HUES48 (cell line): ENCODE measurements around the gene MRPS2.
"Not testable (repeated sequence)": the region's sequence is repeated elsewhere in the genome, so short reads cannot be mapped to it uniquely, and the experiment has no call there.

ENCODE experiments used
- H3K27ac ChIP-seq: one replicate; pipeline ENCODE4 v1.7.0; 2013; ENCODE audit warnings: low read depth, low read length, inconsistent platforms
- H3K27me3 ChIP-seq: 2 replicates; pipeline ENCODE4 v1.6.1; 2013; ENCODE audit warnings: mild to moderate bottlenecking, low read length; ENCODE audit not compliant: control insufficient read depth, insufficient read depth
- H3K36me3 ChIP-seq: 2 replicates; pipeline ENCODE4 v1.6.1; 2013; ENCODE audit warnings: low read length; ENCODE audit not compliant: control insufficient read depth, insufficient read depth
- H3K4me1 ChIP-seq: 2 replicates; pipeline ENCODE4 v1.6.1; 2013; ENCODE audit warnings: mild to moderate bottlenecking, low read length; ENCODE audit not compliant: control insufficient read depth, insufficient read depth
- H3K4me3 ChIP-seq: 2 replicates; pipeline ENCODE4 v1.5.1; 2013; ENCODE audit warnings: mild to moderate bottlenecking, low read depth, low read length
- H3K9ac ChIP-seq: 2 replicates; pipeline ENCODE4 v1.6.1; 2013; ENCODE audit warnings: mild to moderate bottlenecking, low read depth, low read length, moderate library complexity
- H3K9me3 ChIP-seq: 2 replicates; pipeline ENCODE4 v1.6.1; 2013; ENCODE audit warnings: low read length; ENCODE audit not compliant: control insufficient read depth, insufficient read depth

The MRPS2 gene

DNA sequence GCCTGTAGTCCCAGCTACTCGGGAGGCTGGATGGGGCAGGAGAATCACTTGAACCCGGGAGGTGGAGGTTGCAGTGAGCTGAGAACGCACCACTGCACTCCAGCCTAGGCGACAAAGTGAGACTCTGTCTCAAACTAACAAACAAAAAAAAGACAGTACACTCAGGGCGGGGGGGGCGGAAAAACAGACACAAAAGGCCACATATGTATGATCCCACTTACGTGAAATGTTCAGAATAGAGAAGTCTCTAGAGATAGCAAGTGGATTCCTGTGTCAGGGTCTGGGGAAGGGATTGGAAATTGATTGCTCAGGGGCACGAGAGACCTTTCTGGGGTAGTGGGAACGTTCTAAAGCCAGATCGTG lies 11.7 kb downstream of the MRPS2 start:
- H3K36me3 ChIP-seq: no peaks in the 10 kb centered on the region
- H3K27ac ChIP-seq: no peak overlapping the region
- no peak overlapping the region for H3K4me3 ChIP-seq
- no peaks in the 10 kb centered on the region for H3K4me1 ChIP-seq
- no peaks in the 10 kb centered on the region for H3K27me3 ChIP-seq
- H3K9me3 ChIP-seq: no peaks in the 10 kb centered on the region
- no peak overlapping the region for H3K9ac ChIP-seq

DNA sequence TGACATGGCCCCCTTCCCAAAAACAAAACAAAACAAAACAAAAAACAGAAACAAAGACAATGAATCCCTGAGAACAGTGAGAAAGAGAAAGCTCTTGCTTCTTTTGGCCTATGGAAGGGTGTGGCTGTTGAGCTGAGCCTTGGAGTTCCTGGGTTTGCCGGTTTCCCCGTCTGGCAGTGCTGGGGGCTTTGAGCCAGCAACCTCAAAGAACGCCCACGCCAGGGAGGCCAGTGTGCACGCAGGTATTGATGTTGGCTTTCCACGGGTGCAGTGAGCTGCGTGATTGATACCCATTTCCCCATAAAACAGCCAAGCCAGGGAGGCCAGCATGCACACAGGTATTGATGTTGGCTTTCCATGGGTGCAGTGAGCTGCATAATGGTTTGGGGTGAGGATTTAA lies 12.4 kb downstream of the MRPS2 start:
- Histone ChIP-seq H3K27me3 (no peaks in the 10 kb centered on the region), H3K9me3 (no peaks in the 10 kb centered on the region), H3K27ac (no peak overlapping the region), H3K9ac (no peak overlapping the region), H3K4me3 (no peak overlapping the region), H3K4me1 (no peaks in the 10 kb centered on the region), H3K36me3 (no peaks in the 10 kb centered on the region)

DNA sequence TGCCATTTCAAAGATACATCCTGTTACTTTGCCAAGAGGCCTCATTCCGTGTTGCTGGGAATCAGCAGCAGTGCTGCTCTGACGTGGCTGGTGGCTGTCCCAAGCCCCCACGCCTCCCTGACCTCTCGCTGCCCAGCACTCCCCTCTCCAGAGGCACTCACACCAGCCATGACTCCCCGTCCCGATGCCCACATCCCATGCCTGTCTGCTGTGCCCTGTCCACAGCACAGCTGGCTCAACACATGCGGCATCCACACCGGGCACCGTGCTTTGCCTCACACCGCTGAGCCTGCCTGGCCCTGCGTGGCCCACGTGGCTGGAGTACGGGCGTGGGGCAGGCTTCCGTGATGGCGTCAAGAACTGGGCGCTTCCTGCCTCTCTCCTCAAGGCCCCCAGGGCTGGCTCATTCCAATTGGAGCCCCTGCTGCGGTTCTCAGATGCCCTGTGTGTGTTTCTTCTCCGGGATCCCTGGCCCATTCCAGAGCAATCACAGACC lies 12.9 kb downstream of the MRPS2 start:
- no peaks in the 10 kb centered on the region for H3K36me3 ChIP-seq
- no peaks in the 10 kb centered on the region for H3K27me3 ChIP-seq
- H3K9me3 ChIP-seq: no peaks in the 10 kb centered on the region
- H3K27ac ChIP-seq: no peak overlapping the region
- H3K4me1 ChIP-seq: no peaks in the 10 kb centered on the region
- H3K9ac ChIP-seq: no peak overlapping the region
- no peak overlapping the region for H3K4me3 ChIP-seq

DNA sequence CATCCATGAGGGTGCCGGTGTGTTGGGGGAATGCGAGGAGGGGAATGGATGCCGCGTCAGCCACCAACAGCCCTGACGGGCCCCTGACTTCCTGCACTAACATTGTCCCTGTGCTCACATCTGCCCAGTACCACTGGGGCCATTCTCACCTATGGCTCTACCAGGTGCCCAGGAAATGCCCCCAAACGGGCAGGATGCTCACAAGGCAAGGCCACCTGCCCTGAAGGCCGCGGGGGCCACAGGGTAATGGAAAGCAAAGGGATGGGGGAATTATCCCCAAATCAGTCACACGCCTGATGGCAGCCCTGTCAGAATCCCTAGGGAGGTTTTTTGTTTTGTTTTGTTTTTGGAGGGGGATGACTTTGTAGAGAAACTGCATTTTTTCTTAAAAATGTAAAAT lies 13.4 kb downstream of the MRPS2 start:
- not testable (repeated sequence) for H3K27ac ChIP-seq, H3K9ac ChIP-seq, H3K9me3 ChIP-seq, H3K27me3 ChIP-seq, H3K4me1 ChIP-seq, H3K4me3 ChIP-seq, H3K36me3 ChIP-seq

DNA sequence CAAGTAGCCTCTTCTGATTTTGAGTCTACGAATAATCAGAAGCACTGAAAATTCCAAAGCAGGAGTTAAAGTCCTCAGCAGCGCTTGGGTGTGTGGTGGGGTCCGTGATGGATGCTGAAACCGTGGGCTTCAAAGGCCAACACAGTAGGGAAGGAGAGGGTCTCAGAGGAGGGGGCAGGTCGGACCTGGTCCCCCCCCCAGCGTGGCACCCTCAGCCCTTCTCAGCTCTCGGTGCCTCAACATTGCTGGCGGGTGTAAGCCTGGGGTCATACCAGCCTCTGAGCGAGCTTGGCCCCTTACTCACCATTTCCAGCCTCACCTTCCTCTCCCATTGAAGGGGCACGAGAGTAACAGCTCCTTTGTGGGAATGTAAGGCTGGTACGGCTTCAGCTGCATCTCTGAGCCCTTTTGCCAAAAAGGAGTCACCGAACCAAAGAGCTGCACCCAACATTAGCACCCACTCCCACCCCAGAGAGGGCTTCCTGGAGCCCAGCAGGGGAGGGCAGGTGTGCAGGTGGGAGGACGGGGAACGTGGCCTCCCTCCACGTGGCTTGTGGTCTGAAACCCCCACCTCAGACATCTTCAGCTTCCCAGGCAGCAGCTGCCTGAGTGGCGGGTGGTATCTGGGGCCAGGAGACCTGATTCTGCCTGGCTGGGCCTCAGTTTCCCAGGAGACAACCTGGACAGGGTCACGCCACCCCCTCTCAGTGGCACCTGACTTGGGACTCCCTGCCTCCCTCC lies 14.0 kb downstream of the MRPS2 start:
- no peaks in the 10 kb centered on the region for H3K27me3 ChIP-seq
- no peaks in the 10 kb centered on the region for H3K36me3 ChIP-seq

DNA sequence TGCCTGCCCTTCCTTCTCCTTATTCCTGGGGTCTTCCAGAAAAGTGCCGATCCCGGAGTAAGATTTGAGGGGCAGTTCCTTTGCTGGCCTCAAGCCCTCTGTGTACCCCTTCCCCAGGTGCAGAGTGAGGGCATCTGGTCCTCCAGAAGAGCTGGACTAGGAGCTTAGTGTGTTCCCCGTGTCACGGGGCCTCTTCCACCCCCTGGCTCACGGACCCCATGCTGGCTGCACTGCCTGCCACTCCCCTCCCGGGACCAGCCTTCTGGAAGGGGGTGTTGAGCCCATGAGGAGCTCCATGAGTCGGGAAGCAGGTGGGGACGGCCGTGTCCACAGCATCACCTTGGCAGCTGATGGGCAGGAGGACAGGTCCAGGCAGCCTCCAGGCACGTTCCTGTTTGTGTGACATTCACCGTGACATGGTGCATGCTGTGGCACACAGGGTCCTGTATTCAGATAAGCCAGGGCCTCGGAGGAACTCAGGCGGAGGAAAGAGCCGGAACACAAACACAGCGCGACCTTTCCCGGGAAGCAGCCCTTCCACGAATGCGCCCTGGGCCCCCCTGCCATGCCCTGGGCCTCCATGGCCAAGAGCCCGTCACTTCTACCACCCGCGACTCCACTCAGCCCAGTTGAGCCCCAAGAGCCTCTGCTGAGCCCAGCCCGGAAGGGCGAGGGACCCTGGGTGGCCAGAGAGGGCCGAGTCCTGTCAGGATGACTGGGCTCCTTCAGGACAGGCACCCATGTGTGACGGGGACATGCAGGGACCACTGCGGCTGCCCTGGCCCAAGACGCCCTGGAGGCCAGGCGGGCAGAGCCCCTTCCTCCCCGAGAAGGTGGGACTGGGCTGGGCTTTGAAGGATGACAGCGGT lies 14.8 kb downstream of the MRPS2 start:
- Histone ChIP-seq H3K4me3 (no peak overlapping the region), H3K36me3 (no peaks in the 10 kb centered on the region), H3K9me3 (no peaks in the 10 kb centered on the region), H3K4me1 (no peaks in the 10 kb centered on the region), H3K27ac (no peak overlapping the region), H3K27me3 (no peaks in the 10 kb centered on the region), H3K9ac (no peak overlapping the region)

More for the DNA sequence above, 14.0 kb downstream of the MRPS2 start:
- H3K9me3 ChIP-seq: no peaks in the 10 kb centered on the region
- H3K27ac ChIP-seq: no peak overlapping the region
- no peak overlapping the region for H3K9ac ChIP-seq
- H3K4me1 ChIP-seq: no peaks in the 10 kb centered on the region
- no peak overlapping the region for H3K4me3 ChIP-seq

DNA sequence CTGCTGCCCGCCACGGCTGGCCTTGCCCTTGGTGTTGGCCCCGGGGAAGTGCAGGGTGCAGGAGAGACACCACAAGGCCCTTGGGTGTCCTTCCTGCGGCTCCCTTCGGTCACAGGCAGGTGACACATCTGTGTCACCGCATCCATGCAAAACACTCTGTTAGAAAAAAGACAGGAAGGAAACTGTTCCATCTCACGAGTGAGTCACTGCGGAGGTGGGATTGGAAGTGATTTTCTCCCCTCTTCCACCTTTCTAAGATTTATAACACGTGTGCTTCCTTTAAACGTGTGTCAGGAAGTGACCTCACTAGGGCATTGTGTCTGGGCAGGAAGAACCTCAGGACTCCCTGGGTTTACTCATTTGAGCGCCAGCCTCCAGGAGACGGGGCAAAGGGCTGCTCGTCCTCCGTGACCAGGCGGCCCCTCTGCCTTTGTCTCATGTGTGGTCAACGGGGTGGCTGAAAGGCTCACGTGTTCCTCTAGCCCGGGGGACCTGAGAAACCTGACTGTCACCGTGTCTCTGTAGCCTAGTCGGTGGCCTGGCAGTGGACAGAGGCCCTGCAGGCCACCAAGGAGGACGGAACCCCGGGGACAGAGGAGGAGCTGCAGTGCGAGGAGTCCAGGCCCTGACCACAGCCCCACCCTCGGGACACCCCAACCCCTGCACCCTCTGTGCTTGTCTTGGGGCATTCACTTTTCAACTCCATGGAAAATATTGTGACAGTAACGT lies 15.8 kb downstream of the MRPS2 start:
- Histone ChIP-seq H3K36me3 (no peaks in the 10 kb centered on the region), H3K9ac (no peak overlapping the region), H3K9me3 (no peaks in the 10 kb centered on the region), H3K27ac (no peak overlapping the region), H3K4me3 (no peak overlapping the region), H3K27me3 (no peaks in the 10 kb centered on the region), H3K4me1 (no peaks in the 10 kb centered on the region)

DNA sequence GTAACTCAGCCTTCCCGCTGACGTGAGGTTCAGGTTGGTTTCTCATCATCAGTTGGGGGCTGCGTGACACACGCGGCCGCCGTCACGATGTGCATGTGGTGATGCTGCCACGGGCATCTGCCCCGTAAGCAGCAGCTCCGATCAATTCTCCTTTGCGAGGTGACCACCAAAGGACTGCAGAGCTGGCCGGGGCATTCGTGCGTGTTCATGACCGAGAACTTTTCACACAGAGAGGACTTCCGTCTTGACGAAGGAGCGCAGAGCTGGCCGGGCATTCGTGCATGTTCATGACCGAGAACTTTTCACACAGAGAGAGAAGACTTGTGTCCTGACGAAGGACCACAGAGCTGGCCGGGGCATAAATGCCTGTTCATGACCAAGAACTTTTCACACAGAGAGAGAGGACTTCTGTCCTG lies 16.9 kb downstream of the MRPS2 start:
- no peaks in the 10 kb centered on the region for H3K4me1 ChIP-seq
- no peaks in the 10 kb centered on the region for H3K9me3 ChIP-seq
- H3K36me3 ChIP-seq: no peaks in the 10 kb centered on the region
- H3K9ac ChIP-seq: no peak overlapping the region
- no peak overlapping the region for H3K27ac ChIP-seq
- H3K4me3 ChIP-seq: no peak overlapping the region
- no peaks in the 10 kb centered on the region for H3K27me3 ChIP-seq

DNA sequence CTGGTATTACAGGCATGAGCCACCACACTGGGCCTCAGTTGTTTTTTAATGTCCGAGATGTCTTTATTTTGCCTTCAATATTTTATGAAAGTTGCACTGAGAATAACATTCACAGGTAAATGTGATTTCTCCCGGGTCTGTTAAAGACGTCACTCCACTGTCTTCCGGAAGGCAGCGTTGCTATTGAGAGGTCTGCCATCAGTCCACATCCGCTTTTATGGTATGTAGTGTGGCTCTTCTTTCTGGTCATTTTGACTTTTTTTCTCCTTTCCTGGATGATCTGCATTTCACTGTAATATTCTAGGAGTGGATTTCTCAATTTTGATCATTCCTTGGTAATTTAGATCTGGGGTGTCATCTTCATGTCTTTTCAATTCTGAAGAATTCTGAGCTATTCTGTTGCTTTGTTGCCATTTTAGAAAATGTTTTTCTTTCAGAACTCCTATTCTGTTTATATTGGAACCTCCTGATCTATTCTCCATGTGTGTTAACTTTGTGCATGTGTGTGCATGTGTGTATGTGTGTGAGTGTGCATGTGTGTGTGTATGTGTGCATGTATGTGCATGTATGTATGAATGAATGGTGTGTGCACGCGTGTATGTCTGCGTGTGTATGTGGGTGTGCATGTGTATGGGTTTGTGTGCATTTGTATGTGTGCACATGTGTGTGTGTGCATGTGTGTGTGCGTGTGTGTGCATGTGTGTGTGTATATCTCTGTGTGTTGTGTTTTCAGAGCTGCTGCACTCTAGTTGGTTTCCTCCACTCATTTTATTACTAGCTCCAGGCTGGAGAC lies 18.9 kb downstream of the MRPS2 start:
- no peaks in the 10 kb centered on the region for H3K9me3 ChIP-seq
- no peaks in the 10 kb centered on the region for H3K4me1 ChIP-seq
- no peak overlapping the region for H3K27ac ChIP-seq
- no peak overlapping the region for H3K4me3 ChIP-seq
- no peaks in the 10 kb centered on the region for H3K27me3 ChIP-seq
- H3K9ac ChIP-seq: no peak overlapping the region
- no peaks in the 10 kb centered on the region for H3K36me3 ChIP-seq

DNA sequence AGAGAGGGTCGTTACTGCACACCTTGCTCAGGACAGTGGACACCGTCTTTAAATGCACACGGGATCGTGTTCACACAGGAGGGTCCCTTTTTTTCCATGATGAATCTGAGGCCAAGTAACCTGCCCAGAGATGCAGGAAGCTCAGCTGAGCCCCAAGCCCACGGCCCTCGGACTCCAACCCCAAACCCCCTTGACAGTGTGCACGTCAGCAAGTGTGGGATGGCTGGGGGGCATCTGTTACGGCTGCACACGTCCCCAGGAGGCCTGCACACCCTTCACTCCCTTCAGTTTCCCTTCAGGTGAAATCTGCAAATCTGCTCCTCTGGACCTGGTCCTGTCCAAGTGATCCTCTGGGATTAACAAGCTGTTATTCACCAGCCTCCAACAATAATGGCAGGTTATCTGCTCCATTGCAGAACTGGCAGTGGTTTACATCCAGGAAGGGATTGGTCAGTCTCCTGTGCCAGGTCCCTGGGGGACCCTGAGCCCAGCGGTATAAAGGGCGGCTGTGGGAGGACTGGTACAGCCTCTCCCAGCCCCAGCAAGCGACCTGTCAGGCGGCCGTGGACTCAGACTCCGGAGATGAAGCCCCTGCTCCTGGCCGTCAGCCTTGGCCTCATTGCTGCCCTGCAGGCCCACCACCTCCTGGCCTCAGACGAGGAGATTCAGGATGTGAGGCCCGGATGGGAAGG lies 20.6 kb downstream of the MRPS2 start, which contains the start of gene LCN1:
TSS of gene LCN1 (plus strand) at position 525 of the 692 bp plus-strand sequence. CDS start at position 583, 58 bp downstream.
- Histone ChIP-seq H3K27ac (no peak within 1 kb of the TSS), H3K27me3 (no peaks in the 10 kb centered on the region), H3K4me3 (no peak within 1 kb of the TSS), H3K36me3 (no peaks in the 10 kb centered on the region), H3K4me1 (no peaks in the 10 kb centered on the region), H3K9ac (no peak within 1 kb of the TSS), H3K9me3 (no peaks in the 10 kb centered on the region)
